ENCODE results near the gene ZNF576. TPM values are rescaled to one million over a fixed set of nuclear protein-coding genes. Genes with fewer than 3 reads are reported as not detected.
"Not testable (repeated sequence)": the region's sequence is repeated elsewhere in the genome, so short reads cannot be mapped to it uniquely, and the experiment has no call there.

The ZNF576 gene
- total and polyA plus RNA-seq, 3 experiments from 2014 or later, result 9.3 to 20.9 (median 19.5) TPM

DNA sequence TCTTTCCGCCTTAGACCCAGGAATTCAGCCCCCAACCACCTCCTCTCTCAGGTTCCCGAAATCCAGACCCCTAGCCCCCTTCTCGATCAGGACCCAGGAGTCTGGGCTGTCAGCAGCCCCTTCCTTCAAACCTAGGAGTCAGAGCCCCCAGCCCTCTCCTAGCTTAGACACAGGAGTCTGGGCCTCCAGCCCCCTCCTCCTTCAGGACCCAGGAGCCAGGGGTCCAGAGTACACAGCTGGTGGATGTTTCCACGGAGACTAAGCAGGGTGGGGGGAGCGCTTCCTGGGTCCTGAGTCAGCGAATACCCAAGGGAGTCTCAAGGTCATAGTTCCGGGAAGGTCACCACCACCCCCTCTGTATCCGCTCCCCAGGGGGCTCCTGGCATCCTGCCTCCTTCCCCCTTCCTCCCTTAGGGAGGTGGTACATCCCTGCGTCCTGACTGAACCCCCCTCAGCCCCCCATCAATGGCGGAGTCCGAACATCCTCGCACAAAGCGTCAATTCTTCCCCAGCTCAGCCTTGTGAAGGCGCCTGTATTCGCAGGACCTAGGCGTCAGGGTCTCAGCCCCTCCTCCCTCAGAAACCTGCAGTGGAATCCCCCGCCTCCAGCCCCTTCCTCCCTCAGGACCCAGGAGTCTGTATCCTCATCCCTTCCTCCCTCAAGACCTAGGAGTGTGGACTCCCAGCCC, 38.6 kb downstream of the ZNF576 start:
- Mint-ChIP-seq H3K27me3 (peaks cover 19 to 52% of the 10 kb centered on the region in 2 donors), H3K36me3 (no peaks in the 10 kb centered on the region), H3K27ac (no peak overlapping the region), H3K4me1 (peaks cover 4 to 10% (median 6%) of the 10 kb centered on the region in 3 donors), H3K9me3 (no peaks in the 10 kb centered on the region), H3K4me3 (peak overlapping the region in 2 of 7 donors; percentile 49 to 67)
- H3K4me3 ChIP-seq (ENCODE audit: low read length), result no peak overlapping the region
- CTCF ChIA-PET, result interaction anchor here (1.2 kb wide), 1 partner anchor 80 kb away, joined by 3 read pairs; no protein-coding TSS in a partner anchor
- H3K27me3 ChIP-seq (ENCODE audit: insufficient read depth, low read length, poor library complexity, severe bottlenecking), result peaks cover 15% of the 10 kb centered on the region
- no peaks in the 10 kb centered on the region for H3K36me3 ChIP-seq (ENCODE audit: insufficient read depth, low read length)
- DNase-seq, result no peak
- POLR2A ChIA-PET, result no interaction called here
- H3K27ac ChIP-seq (ENCODE audit: low read depth, low read length), result no peak overlapping the region
- no peaks in the 10 kb centered on the region for H3K9me3 ChIP-seq (ENCODE audit: low read length)
- H3K4me1 ChIP-seq (ENCODE audit: insufficient read depth, low read length), result peaks cover 6% of the 10 kb centered on the region

DNA sequence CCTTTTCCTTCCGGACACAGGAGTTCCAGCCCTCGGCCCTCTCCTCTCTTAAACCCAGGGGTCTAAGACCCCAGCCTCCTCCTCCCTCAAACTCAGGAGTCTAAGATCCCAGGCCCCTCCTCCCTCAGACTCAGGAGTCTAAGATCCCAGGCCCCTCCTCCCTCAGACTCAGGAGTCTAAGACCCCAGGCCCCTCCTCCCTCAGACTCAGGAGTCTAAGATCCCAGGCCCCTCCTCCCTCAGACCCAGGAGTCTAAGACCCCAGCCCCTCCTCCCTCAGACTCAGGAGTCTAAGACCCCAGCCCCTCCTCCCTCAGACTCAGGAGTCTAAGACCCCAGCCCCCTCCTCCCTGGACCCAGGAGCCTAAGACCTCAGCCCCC, 39.2 kb downstream of the ZNF576 start:
- CTCF ChIA-PET; H3K27ac ChIP-seq (ENCODE audit: low read depth, low read length); POLR2A ChIA-PET; H3K9me3 ChIP-seq (ENCODE audit: low read length); H3K4me3 ChIP-seq (ENCODE audit: low read length); DNase-seq; H3K9me3 Mint-ChIP-seq; H3K36me3 ChIP-seq (ENCODE audit: insufficient read depth, low read length); H3K36me3 Mint-ChIP-seq: not testable (repeated sequence)
- Mint-ChIP-seq H3K27ac (peak overlapping the region in 1 of 8 donors; percentile 75), H3K4me1 (peaks cover 5 to 14% (median 6%) of the 10 kb centered on the region in 3 donors), H3K27me3 (peaks cover 19 to 56% of the 10 kb centered on the region in 2 donors), H3K4me3 (peak overlapping the region in 1 of 7 donors; percentile 49)
- H3K27me3 ChIP-seq (ENCODE audit: insufficient read depth, low read length, poor library complexity, severe bottlenecking), result peaks cover 15% of the 10 kb centered on the region
- H3K4me1 ChIP-seq (ENCODE audit: insufficient read depth, low read length), result peaks cover 11% of the 10 kb centered on the region

DNA sequence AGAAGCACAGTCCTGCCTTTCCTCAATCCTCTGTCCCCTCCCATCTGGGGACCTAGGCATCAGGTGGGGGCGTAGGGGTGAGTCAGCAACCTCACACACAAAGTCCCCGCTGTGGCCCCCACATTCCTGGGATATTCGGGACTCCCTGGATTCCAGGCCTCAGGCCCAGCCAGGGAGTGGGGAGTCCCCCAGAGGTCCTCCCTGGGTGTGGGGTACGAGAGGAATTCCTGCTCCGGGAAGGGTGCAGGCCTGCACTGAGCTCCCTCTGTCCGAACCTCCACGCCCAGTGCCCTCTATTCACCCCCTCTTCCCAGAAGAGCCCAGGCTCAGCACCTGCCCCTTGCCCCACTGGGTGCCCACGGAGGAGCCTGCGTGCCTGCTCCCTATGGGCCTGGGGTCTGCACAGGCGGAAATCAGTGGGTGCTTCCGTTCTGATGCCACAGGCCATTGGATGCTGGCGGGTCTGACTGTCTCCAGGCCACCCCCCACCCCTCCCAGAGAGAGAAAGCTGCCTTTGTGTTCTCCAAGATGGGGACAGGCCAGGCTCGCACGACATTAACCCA, 39.8 kb downstream of the ZNF576 start:
- H3K27ac Mint-ChIP-seq, result peak overlapping the region in 1 of 8 donors; percentile 33
- H3K27me3 ChIP-seq (ENCODE audit: insufficient read depth, low read length, poor library complexity, severe bottlenecking), result peaks cover 15% of the 10 kb centered on the region
- H3K27me3 Mint-ChIP-seq, result peaks cover 22 to 61% of the 10 kb centered on the region in 2 donors

DNA sequence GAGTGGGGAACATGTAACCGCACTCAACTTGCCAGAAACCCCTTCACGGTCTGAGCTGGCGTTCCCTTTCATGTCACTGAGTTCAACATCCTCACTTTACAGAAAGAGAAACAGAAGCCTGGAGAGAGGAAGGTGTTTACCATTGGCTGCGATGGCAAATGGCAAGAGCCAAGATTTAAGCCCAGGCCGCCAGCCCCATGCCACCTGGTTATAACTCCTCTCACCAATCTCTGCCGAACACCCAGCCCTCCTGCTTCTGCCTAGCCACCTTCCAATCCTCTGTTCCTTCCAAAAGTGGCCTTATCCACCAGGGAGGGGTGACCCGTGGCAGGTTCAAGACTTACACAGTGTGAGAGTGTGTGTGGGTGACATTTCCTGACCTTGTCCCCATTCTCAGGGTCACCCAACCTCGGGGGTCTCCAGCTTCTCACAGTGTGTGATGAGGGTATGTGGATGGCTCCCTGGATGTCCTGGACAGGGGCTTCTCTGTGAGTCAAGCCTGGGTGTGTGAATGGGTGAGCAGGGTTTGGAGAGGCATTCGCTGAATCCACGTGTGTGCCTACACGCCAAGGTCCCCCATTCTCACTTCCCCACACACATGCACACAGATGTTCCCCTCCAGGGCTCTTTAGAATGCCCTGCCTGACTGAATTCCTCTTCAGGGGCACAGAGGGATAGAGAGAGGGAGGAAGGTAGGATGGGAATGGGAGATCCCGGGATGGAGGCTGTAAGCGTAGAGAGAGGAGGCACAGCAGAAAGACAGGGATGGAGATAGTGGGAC, 42.0 kb downstream of the ZNF576 start:
- Mint-ChIP-seq H3K9me3 (no peaks in the 10 kb centered on the region), H3K36me3 (no peaks in the 10 kb centered on the region), H3K4me1 (peaks cover 6 to 21% (median 9%) of the 10 kb centered on the region in 3 donors), H3K27ac (peak overlapping the region in 2 of 8 donors; percentile 6 to 88), H3K4me3 (peak overlapping the region; percentile 75 to 88 (median 82)), H3K27me3 (peaks cover 23 to 54% of the 10 kb centered on the region in 2 donors)
- peaks cover 15% of the 10 kb centered on the region for H3K27me3 ChIP-seq (ENCODE audit: insufficient read depth, low read length, poor library complexity, severe bottlenecking)
- peaks cover 12% of the 10 kb centered on the region for H3K4me1 ChIP-seq (ENCODE audit: insufficient read depth, low read length)
- H3K27ac ChIP-seq (ENCODE audit: low read depth, low read length), result no peak overlapping the region
- POLR2A ChIA-PET, result no interaction called here
- H3K4me3 ChIP-seq (ENCODE audit: low read length), result no peak overlapping the region
- H3K9me3 ChIP-seq (ENCODE audit: low read length), result no peaks in the 10 kb centered on the region
- no peak for DNase-seq
- CTCF ChIA-PET, result no interaction called here
- no peaks in the 10 kb centered on the region for H3K36me3 ChIP-seq (ENCODE audit: insufficient read depth, low read length)

More for the DNA sequence above, 39.8 kb downstream of the ZNF576 start:
- H3K36me3 Mint-ChIP-seq, result no peaks in the 10 kb centered on the region
- H3K4me1 Mint-ChIP-seq, result peaks cover 6 to 17% (median 8%) of the 10 kb centered on the region in 3 donors
- H3K36me3 ChIP-seq (ENCODE audit: insufficient read depth, low read length), result no peaks in the 10 kb centered on the region
- no peaks in the 10 kb centered on the region for H3K9me3 ChIP-seq (ENCODE audit: low read length)
- no peak overlapping the region for H3K4me3 ChIP-seq (ENCODE audit: low read length)
- H3K27ac ChIP-seq (ENCODE audit: low read depth, low read length), result no peak overlapping the region
- H3K4me3 Mint-ChIP-seq, result no peak overlapping the region
- ChIA-PET POLR2A (no interaction called here), CTCF (no interaction called here)
- H3K9me3 Mint-ChIP-seq, result no peaks in the 10 kb centered on the region
- no peak for DNase-seq
- peaks cover 12% of the 10 kb centered on the region for H3K4me1 ChIP-seq (ENCODE audit: insufficient read depth, low read length)

DNA sequence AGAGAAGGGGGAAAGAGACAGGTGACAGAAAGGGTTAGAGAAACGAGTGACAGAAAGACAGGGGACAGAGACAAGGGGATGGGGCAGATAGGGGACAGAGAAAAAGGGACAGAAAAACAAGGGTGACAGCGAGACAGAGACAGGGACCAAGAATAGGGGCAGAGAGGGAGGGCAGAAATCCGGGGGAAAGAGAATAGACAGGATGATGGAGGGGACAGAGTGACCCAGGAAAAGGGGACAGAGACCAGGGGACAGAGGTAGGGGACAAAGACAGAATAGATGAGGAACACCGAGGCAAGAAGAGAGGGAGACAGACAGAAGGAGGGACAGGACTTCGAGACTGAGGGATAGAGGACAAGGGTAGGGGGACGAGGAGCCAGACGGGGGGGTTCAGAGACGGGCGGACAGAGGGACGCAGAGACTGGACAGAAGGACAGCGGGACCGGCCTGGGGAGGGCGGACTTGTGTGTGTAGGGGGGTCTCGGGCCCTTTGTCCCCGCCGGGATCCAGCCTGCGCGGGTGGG, 42.7 kb downstream of the ZNF576 start:
- Mint-ChIP-seq H3K27me3 (peaks cover 22 to 50% of the 10 kb centered on the region in 2 donors), H3K4me3 (peak overlapping the region; percentile 75 to 88 (median 82)), H3K4me1 (peaks cover 6 to 21% (median 9%) of the 10 kb centered on the region in 3 donors), H3K27ac (peak overlapping the region in 5 of 8 donors; percentile 20 to 97 (median 85)), H3K36me3 (no peaks in the 10 kb centered on the region), H3K9me3 (no peaks in the 10 kb centered on the region)
- Histone ChIP-seq H3K27me3 (ENCODE audit: insufficient read depth, low read length, poor library complexity, severe bottlenecking) (peaks cover 15% of the 10 kb centered on the region), H3K4me3 (ENCODE audit: low read length) (no peak overlapping the region), H3K27ac (ENCODE audit: low read depth, low read length) (no peak overlapping the region), H3K9me3 (ENCODE audit: low read length) (no peaks in the 10 kb centered on the region), H3K36me3 (ENCODE audit: insufficient read depth, low read length) (no peaks in the 10 kb centered on the region), H3K4me1 (ENCODE audit: insufficient read depth, low read length) (peaks cover 12% of the 10 kb centered on the region)
- ChIA-PET CTCF (no interaction called here), POLR2A (no interaction called here)
- no peak for DNase-seq

DNA sequence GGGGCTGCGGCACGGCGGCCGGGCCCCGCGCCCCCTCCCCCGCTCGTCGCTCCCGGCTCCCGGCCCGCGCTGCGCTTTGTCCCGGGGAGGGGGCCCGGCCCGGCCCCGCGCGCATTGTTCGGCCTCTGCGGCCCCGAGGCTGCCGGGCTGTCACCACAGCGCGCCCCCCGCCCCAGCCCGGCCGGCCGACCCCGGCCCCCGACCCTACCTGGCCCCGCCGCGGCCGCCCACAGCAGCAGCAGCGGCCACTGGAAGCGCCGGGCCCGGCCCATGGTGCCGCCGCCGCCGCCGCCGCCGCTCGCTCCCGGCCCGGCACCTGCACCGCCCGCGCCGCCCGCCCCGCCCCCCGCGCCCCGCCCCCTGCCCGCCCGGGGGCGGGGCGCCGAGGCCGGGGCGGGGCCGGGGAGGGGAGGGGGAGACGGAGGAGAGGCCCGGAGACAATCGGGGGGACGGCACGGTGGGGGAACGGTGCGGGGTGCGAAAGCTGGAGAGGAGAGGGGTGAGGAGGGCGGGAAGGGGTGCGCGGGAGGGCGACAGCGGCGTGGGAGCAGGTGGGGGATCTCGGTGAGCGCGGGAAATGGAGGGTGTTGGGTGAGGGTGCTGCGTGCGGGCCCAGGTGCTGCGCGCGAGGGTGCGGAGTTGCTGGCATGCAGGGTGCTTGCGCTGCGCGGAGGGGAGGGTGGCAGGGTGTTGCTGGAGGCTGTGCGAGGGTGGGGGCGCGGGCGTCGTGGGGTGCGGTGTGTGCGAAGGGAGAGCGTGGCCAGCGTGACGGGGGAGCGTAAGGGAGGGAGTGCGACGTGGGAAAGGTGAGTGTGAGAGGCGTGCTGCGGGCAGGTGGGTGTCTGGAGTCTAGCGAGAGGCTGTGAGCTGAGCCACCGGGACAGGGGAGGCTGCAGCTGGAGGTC, 43.4 kb downstream of the ZNF576 start, which contains the start of gene CADM4:
TSS of gene CADM4 (minus strand) at position 332 of the 905 bp plus-strand sequence. CDS start at position 272, 60 bp downstream.
- DNase-seq, result peak; percentile 31 to 70 (median 48)
- H3K9me3 ChIP-seq (ENCODE audit: low read length), result no peaks in the 10 kb centered on the region
- H3K4me3 ChIP-seq (ENCODE audit: low read length), result peak within 1 kb of the TSS; percentile 63
- peaks cover 15% of the 10 kb centered on the region for H3K27me3 ChIP-seq (ENCODE audit: insufficient read depth, low read length, poor library complexity, severe bottlenecking)
- no peaks in the 10 kb centered on the region for H3K36me3 ChIP-seq (ENCODE audit: insufficient read depth, low read length)
- ChIA-PET CTCF (no interaction called here), POLR2A (no interaction called here)
- Mint-ChIP-seq H3K36me3 (no peaks in the 10 kb centered on the region), H3K9me3 (no peaks in the 10 kb centered on the region), H3K27ac (peak within 1 kb of the TSS in 5 of 8 donors; percentile 39 to 97 (median 85)), H3K27me3 (peaks cover 22 to 50% of the 10 kb centered on the region in 2 donors), H3K4me3 (peak within 1 kb of the TSS; percentile 75 to 88 (median 83)), H3K4me1 (peaks cover 6 to 21% (median 9%) of the 10 kb centered on the region in 3 donors)
- H3K4me1 ChIP-seq (ENCODE audit: insufficient read depth, low read length), result peaks cover 12% of the 10 kb centered on the region
- H3K27ac ChIP-seq (ENCODE audit: low read depth, low read length), result no peak within 1 kb of the TSS

DNA sequence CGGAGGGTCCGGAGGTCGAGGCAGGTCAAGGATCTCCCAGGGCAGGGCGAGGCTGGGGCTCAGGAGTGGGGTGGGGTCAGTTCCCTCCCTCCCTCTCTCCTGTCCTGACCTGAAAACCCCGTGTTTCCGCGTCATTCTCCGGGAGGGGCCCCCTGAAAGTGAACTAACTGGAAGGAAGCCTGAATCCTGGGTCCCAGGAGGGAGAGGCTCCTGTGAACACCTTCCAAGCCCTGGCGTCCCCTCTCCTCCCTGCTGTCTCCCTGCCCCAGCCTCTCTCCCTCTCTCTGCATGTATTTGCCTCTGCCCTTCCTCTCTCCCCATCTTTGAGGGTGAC, 44.0 kb downstream of the ZNF576 start:
- Histone ChIP-seq H3K4me1 (ENCODE audit: insufficient read depth, low read length) (peaks cover 12% of the 10 kb centered on the region), H3K27me3 (ENCODE audit: insufficient read depth, low read length, poor library complexity, severe bottlenecking) (peaks cover 15% of the 10 kb centered on the region), H3K27ac (ENCODE audit: low read depth, low read length) (no peak overlapping the region), H3K4me3 (ENCODE audit: low read length) (peak overlapping the region; percentile 63), H3K9me3 (ENCODE audit: low read length) (no peaks in the 10 kb centered on the region), H3K36me3 (ENCODE audit: insufficient read depth, low read length) (no peaks in the 10 kb centered on the region)
- peaks cover 6 to 21% (median 9%) of the 10 kb centered on the region in 3 donors for H3K4me1 Mint-ChIP-seq
- peak overlapping the region; percentile 42 to 87 (median 79) for H3K4me3 Mint-ChIP-seq
- H3K9me3 Mint-ChIP-seq, result no peaks in the 10 kb centered on the region
- POLR2A ChIA-PET, result no interaction called here
- H3K36me3 Mint-ChIP-seq, result no peaks in the 10 kb centered on the region
- CTCF ChIA-PET, result no interaction called here
- peaks cover 20 to 46% of the 10 kb centered on the region in 2 donors for H3K27me3 Mint-ChIP-seq
- H3K27ac Mint-ChIP-seq, result peak overlapping the region in 3 of 8 donors; percentile 38 to 56 (median 39)
- DNase-seq, result no peak

All from CD8-positive, alpha-beta memory T cell (primary cell).